ENCODE data around the gene LRP2. TPM values are rescaled to one million over a fixed set of nuclear protein-coding genes. Genes with fewer than 3 reads are reported as not detected.

LRP2 gene
- total and polyA plus RNA-seq, 2 of the 8 experiments (the other 6 are each of a cell fraction or from before 2014, with no cell fraction given), result 2.0 to 2.9 TPM

- no peak for TF ChIP-seq RAD21 (IDR thresholded peaks at IDR 0.05 in 1 of 2, conservative IDR thresholded peaks at IDR 0.05 in 1 of 2; ENCODE audit: low read depth in 2 of 2, low read length in 2 of 2)
These were observed 267.7 kb downstream of the LRP2 start (continued) for GRCh38 chr2:169094676-169095075.

All from H1 (cell line).